ENCODE results near the gene PRKACG. TPM values are rescaled to one million over a fixed set of nuclear protein-coding genes. Genes with fewer than 3 reads are reported as not detected.
"Not testable (repeated sequence)": the region's sequence is repeated elsewhere in the genome, so short reads cannot be mapped to it uniquely, and the experiment has no call there.

PRKACG gene
- total RNA-seq, 3 donors from 2014 or later (not counting 1 experiment from before 2014, with no cell fraction given), result not detected

- WGBS (ENCODE audit: insufficient coverage), result 30% methylated on average over 5 of the region's 5 CpGs
- intact Hi-C loops (cut with micrococcal nuclease), result no loop called here
- H3K27me3 Mint-ChIP-seq (ENCODE audit: low read depth in 2 of 2), result no peaks in the 10 kb centered on the region
- peak overlapping the region in 1 of 2 donors; percentile 40 for H3K27ac Mint-ChIP-seq
- ATAC-seq (no peak), DNase-seq (peak in 1 of 2 donors; percentile 29)
- H3K4me1 ChIP-seq (ENCODE audit: control insufficient read depth, insufficient read depth, low read length), result peaks cover 15% of the 10 kb centered on the region
- H3K27me3 ChIP-seq (ENCODE audit: control insufficient read depth, insufficient read depth, low read length), result no peaks in the 10 kb centered on the region
- peaks cover 30% of the 10 kb centered on the region in 2 donors for H3K4me1 Mint-ChIP-seq
- H3K9me3 ChIP-seq (ENCODE audit: control insufficient read depth, insufficient read depth, low read length), result no peaks in the 10 kb centered on the region
- peak overlapping the region; percentile 32 for H3K4me3 Mint-ChIP-seq
- TF ChIP-seq CTCF (IDR thresholded peaks at IDR 0.05), result no peak
- H3K36me3 ChIP-seq (ENCODE audit: control insufficient read depth, insufficient read depth, low read length), result no peaks in the 10 kb centered on the region
- H3K27ac ChIP-seq (ENCODE audit: low read length), result no peak overlapping the region
- H3K9me3 Mint-ChIP-seq, result no peaks in the 10 kb centered on the region
- no peaks in the 10 kb centered on the region for H3K36me3 Mint-ChIP-seq
- no peak overlapping the region for H3K4me3 ChIP-seq (ENCODE audit: low read length)
Measured at GRCh38 chr9:68996462-68996861, 17.5 kb downstream of the PRKACG start.

- H3K9me3 ChIP-seq (ENCODE audit: control insufficient read depth, insufficient read depth, low read length), result no peaks in the 10 kb centered on the region
- H3K9me3 Mint-ChIP-seq, result no peaks in the 10 kb centered on the region
- intact Hi-C loops (cut with micrococcal nuclease), result no loop called here
- peaks cover 30% of the 10 kb centered on the region in 2 donors for H3K4me1 Mint-ChIP-seq
- DNase-seq (no peak), ATAC-seq (no peak)
- H3K4me3 Mint-ChIP-seq, result no peak overlapping the region
- H3K4me1 ChIP-seq (ENCODE audit: control insufficient read depth, insufficient read depth, low read length), result peaks cover 15% of the 10 kb centered on the region
- no peaks in the 10 kb centered on the region for H3K36me3 Mint-ChIP-seq
- no peak overlapping the region for H3K27ac ChIP-seq (ENCODE audit: low read length)
- no peaks in the 10 kb centered on the region for H3K27me3 ChIP-seq (ENCODE audit: control insufficient read depth, insufficient read depth, low read length)
- H3K27me3 Mint-ChIP-seq (ENCODE audit: low read depth in 2 of 2), result no peaks in the 10 kb centered on the region
- no peak overlapping the region for H3K27ac Mint-ChIP-seq
- H3K36me3 ChIP-seq (ENCODE audit: control insufficient read depth, insufficient read depth, low read length), result no peaks in the 10 kb centered on the region
- no peak overlapping the region for H3K4me3 ChIP-seq (ENCODE audit: low read length)
- WGBS (ENCODE audit: insufficient coverage), result 92% methylated on average over 1 of the region's 3 CpGs
- no peak for TF ChIP-seq CTCF (IDR thresholded peaks at IDR 0.05)
Measured at GRCh38 chr9:68995776-68996175, 18.1 kb downstream of the PRKACG start.

- no peak overlapping the region for H3K27ac ChIP-seq (ENCODE audit: low read length)
- no peak overlapping the region for H3K27ac Mint-ChIP-seq
- no peak for DNase-seq
- TF ChIP-seq CTCF (IDR thresholded peaks at IDR 0.05), result no peak
- no peak overlapping the region for H3K4me3 ChIP-seq (ENCODE audit: low read length)
- peaks cover 0 to 3% of the 10 kb centered on the region in 2 donors for H3K27me3 Mint-ChIP-seq (ENCODE audit: low read depth in 2 of 2)
- H3K4me3 Mint-ChIP-seq, result no peak overlapping the region
- no peaks in the 10 kb centered on the region for H3K36me3 Mint-ChIP-seq
- H3K36me3 ChIP-seq (ENCODE audit: control insufficient read depth, insufficient read depth, low read length), result no peaks in the 10 kb centered on the region
- H3K4me1 ChIP-seq (ENCODE audit: control insufficient read depth, insufficient read depth, low read length), result no peaks in the 10 kb centered on the region
- WGBS (ENCODE audit: insufficient coverage), result 89% methylated on average over 9 of the region's 9 CpGs
- no peaks in the 10 kb centered on the region for H3K9me3 Mint-ChIP-seq
- no peak for ATAC-seq
- no peaks in the 10 kb centered on the region for H3K9me3 ChIP-seq (ENCODE audit: control insufficient read depth, insufficient read depth, low read length)
- no peaks in the 10 kb centered on the region for H3K27me3 ChIP-seq (ENCODE audit: control insufficient read depth, insufficient read depth, low read length)
- peaks cover 5 to 6% of the 10 kb centered on the region in 2 donors for H3K4me1 Mint-ChIP-seq
- intact Hi-C loops (cut with micrococcal nuclease), result no loop called here
Measured at GRCh38 chr9:68991457-68991856, 22.5 kb downstream of the PRKACG start.

- ATAC-seq, H3K4me1 Mint-ChIP-seq: not testable (repeated sequence)
Measured at GRCh38 chr9:68986949-68987348, 27.0 kb downstream of the PRKACG start.

More at GRCh38 chr9:68986949-68987348, 27.0 kb downstream of the PRKACG start:
- H3K36me3 Mint-ChIP-seq; DNase-seq; H3K9me3 Mint-ChIP-seq; H3K27ac Mint-ChIP-seq; H3K4me3 ChIP-seq (ENCODE audit: low read length); H3K27me3 ChIP-seq (ENCODE audit: control insufficient read depth, insufficient read depth, low read length); H3K4me3 Mint-ChIP-seq; H3K36me3 ChIP-seq (ENCODE audit: control insufficient read depth, insufficient read depth, low read length); H3K9me3 ChIP-seq (ENCODE audit: control insufficient read depth, insufficient read depth, low read length); H3K27me3 Mint-ChIP-seq (ENCODE audit: low read depth in 2 of 2); H3K4me1 ChIP-seq (ENCODE audit: control insufficient read depth, insufficient read depth, low read length); intact Hi-C loops (cut with micrococcal nuclease); H3K27ac ChIP-seq (ENCODE audit: low read length): not testable (repeated sequence)
- WGBS (ENCODE audit: insufficient coverage), result 96% methylated on average over 6 of the region's 7 CpGs
